Activated CD8-positive, alpha-beta memory T cell treated with anti-CD3 and anti-CD28 coated beads for 1 hour (primary cell): ENCODE measurements around the gene IKZF2.
A peak's percentile ranks its signal among the peaks of the same experiment; 100 is the strongest.

Source experiments
- DNase-seq, 2 donors: peaks; one replicate each; pipeline ENCODE4 v3.0.0-alpha.2; 2020; ENCODE audit warnings: low read depth in 1 of 2; ENCODE audit errors: extremely low read depth in 1 of 2

Gene IKZF2

GRCh38 chr2:213151437-213152064 lies at the start of gene IKZF2:
TSS of gene IKZF2 (minus strand) at chr2:213151612. CDS start at chr2:213148629, 2,983 bp downstream.
- DNase-seq = peak in 1 of 2 donors; percentile 57

GRCh38 chr2:213199871-213200270 lies 48.5 kb upstream of the IKZF2 start:
- DNase-seq = no peak

- no peak for DNase-seq
Observed at GRCh38 chr2:213189001-213189899, 37.8 kb upstream of the IKZF2 start.

- no peak for DNase-seq
Observed at GRCh38 chr2:213188533-213188867, 37.1 kb upstream of the IKZF2 start.

GRCh38 chr2:213187833-213188532 lies 36.6 kb upstream of the IKZF2 start:
- DNase-seq = no peak

- DNase-seq = no peak
Observed at GRCh38 chr2:213187386-213187785, 36.0 kb upstream of the IKZF2 start.

GRCh38 chr2:213185147-213185822 lies 33.9 kb upstream of the IKZF2 start:
- DNase-seq = no peak

DNA sequence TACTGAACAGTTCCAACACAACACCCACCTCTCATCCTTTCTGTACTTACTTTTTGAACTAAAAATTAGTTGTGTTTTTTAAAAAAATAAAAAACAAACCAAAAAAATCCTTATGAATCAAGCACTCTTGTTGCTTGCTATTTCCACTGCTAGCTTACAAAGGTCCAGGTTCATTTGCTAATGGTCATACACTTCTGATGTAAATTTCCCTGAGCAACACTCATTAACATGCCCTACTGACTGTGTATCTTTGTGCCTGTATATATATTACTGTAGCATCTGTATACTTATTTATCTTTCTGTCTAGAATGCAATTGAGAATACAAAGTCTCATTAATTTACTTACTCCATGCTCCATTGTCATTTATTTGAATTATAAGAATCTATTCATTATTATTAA lies 30.3 kb upstream of the IKZF2 start:
- DNase-seq = no peak

- DNase-seq = no peak
Observed at GRCh38 chr2:213177679-213178078, 26.3 kb upstream of the IKZF2 start.

DNA sequence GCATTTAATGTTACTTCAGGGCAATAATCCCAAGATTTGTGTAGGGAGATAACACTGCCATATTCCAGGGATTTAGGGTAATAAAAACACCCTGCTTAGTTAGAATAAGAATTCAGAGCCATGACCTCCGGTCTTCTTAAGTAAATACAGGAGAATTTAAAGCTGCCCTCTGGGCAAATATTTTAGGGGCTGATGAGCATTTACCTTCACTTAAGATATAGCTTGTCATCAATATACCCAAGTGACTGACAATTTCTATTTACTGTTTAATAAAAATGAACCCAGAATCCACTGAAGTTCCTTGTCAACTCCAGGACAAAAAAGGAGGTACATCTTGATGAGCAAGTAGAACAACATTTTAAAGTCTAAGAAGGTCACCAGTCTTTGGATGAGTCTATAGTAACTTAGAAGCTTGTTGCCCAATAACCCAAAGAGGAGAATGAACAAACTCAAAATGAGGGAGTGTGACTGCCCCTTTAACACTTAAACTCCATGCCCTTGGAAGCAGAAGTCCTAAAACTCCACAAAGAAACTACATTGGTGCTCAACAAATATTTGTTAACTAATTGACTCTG lies 24.3 kb upstream of the IKZF2 start:
- DNase-seq = no peak

DNA sequence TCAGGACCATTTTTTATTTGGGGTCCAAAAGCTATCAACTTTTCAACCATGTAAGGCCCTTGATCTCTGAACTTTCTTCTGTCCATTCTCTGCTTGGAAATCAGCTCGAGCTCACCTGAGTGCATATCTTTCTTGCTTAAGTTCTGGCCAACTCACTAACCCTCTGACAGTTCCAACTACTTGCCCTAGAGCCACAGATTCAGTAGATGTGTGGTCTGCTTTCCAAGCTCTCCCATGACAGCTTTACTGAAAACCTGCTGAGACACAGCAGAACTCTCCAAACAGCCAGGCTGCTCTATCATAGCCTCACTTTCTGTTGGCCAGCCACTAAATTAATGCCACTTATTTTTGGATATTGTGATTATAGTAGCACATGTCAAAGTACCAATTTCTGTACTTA lies 21.2 kb upstream of the IKZF2 start:
- no peak for DNase-seq

- DNase-seq = no peak
Observed at GRCh38 chr2:213171147-213171546, 19.7 kb upstream of the IKZF2 start.

DNA sequence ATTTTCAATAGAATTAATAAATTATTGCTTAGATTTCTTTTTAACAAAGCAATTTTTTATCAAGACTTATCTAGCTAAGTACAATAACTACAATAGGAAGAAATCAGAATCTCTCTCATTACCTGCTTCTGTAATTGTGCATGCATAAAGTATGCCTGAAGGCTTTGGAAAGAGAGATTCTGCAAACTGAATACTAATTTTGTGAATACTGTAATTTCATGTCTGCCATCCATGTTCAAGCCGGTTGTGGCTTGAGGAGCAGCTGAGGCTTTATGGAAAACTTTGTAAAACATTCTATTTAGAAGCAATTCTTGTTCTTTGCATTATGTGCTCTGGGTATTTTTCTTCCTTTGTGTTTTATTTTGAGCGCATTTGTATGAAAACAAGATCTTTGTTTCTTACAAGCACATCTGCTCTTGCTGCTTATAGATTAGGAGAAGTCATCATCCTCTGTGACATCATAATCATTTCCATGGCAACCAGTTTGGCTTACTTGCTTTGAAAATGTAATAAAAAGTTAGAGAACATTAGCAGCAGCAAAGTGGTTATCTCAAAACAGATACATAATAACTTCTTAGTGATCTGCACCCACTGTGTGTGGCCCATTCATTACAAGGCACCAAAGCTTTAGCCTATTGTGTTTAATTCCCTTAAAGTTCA lies 16.0 kb upstream of the IKZF2 start:
- DNase-seq = no peak

DNA sequence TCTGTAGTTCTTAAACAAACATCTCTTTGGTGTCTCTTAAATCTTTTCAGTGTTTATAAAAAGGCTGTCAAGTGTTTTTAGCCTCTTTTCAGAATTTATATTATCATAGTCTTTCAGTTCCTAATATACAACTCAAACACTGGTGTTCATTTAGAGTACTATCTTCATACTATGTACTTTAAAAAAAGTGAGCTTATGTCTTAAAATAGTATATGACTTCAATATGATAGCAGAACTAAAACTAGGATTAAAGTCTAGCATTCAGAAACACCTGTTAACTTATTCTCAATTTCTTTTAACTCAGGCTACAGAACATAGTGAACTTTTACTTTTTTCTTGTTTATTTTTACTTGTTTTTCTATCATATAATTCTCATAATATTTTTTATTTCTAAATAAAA lies 14.7 kb upstream of the IKZF2 start:
- no peak for DNase-seq

DNA sequence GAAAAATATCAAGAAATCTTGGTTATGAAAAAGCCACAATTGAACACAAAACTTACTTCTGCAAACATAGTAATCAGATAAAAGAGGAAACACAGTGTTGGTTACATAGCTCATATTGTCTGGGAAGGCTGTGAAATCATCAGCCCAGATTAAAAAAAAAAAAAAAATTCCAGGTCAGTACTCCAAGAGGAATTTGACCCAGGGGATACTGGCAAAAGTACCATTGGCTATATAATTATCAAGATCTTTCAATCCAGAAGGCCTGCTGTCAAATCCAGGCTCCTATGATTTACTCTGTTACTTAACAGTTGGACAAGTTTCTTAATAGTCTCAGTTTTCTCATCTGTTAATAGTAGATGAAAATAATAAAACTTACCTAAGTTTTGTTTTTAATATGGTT lies 12.9 kb upstream of the IKZF2 start:
- no peak for DNase-seq

DNA sequence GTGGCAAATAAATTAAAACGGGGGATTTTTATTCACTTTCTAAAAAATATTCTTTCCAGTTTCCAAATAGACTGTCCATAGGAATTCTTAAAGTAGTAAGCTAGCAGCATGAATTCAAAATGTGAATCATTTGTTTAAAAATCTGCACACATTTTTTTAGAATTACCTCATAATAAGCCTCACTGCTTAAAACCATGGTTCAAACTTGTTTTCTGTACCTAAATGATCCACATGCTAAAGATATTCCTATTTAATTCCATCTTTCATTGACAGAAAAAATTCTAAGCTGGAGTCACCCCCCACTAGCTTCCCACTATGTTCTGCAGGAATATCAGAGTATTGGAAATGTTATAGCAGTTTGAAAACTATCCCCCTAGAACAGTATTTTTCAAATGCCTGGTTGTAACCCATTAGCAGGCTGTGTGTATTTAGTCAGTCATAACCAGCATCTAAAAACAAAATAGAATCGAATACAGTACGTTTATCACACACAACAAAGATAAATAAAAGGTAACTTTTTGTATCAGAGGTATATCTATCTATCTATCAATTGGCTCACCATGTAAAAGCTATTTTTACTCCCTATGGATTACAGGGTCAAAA lies 11.2 kb upstream of the IKZF2 start:
- no peak for DNase-seq

GRCh38 chr2:213161759-213162515 lies 10.5 kb upstream of the IKZF2 start:
- no peak for DNase-seq

DNA sequence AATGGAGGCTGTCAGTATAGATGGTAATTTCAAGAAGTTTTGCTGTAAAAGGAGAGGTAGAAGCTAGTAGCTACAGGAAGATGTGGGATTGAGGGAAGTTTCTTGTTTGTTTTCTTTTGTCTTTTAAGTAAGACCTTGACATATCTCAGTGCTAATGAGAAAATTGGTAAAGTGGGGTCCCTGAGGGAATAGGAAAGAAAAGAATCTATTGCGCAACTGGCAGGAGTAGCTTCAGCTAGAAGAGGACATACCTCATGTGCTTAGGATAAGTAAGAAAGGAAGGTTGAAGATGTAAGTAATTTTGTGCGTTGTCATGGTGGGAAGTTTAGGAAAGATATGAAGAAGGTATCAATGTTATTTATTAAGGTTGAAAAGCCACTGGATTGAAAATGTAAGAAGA lies 8.4 kb upstream of the IKZF2 start:
- no peak for DNase-seq

- no peak for DNase-seq
Observed at GRCh38 chr2:213157242-213157641, 5.8 kb upstream of the IKZF2 start.
